CD4-positive, alpha-beta T cell (primary cell): ENCODE measurements around the gene JARID2. TPM values are rescaled to one million over a fixed set of nuclear protein-coding genes. Genes with fewer than 3 reads are reported as not detected.

ENCODE experiments used
- ATAC-seq: fragments of 200-7000 bp; cut with Tn5 transposase; one replicate; pipeline ENCODE4 v1.10.0; 2022; ENCODE audit warnings: mild to moderate bottlenecking; ENCODE audit not compliant: poor library complexity
- CTCF ChIA-PET: fragments of 350-600 bp; sonication (Branson Sonifier 250); formaldehyde crosslinking; loops from one replicate; lab custom pipeline; 2021; ENCODE audit warnings: antibody characterized with exemption, inconsistent platforms; lab: Charles Lee
- POLR2A ChIA-PET: fragments of 350-600 bp; sonication (Branson Sonifier 250); formaldehyde crosslinking; loops from one replicate; lab custom pipeline; 2021; ENCODE audit warnings: antibody characterized with exemption, inconsistent platforms; lab: Charles Lee
- DNase-seq, 14 experiments: peaks; one replicate each; pipeline ENCODE4 v3.0.0-alpha.2; 2013 to 2020; ENCODE audit warnings: mixed read lengths in 2 of 14
- H3K27ac ChIP-seq, 2 donors: one replicate each; pipeline versions ENCODE4 v1.5.1 to v1.7.0; 2013; ENCODE audit warnings: low read length in 2 of 2, low read depth in 1 of 2, mild to moderate bottlenecking in 1 of 2
- H3K27me3 ChIP-seq, 2 experiments: 1 replicate in 1 of 2; 2 replicates in 1 of 2; pipeline versions ENCODE4 v1.6.1 to v1.7.0; 2013; ENCODE audit warnings: low read length in 2 of 2, control low read depth in 1 of 2, mild to moderate bottlenecking in 1 of 2, moderate library complexity in 1 of 2; ENCODE audit not compliant: insufficient read depth in 2 of 2, control insufficient read depth in 1 of 2
- H3K36me3 ChIP-seq: one replicate; pipeline ENCODE4 v1.6.1; 2013; ENCODE audit warnings: low read length, control low read depth; ENCODE audit not compliant: insufficient read depth
- H3K4me1 ChIP-seq: one replicate; pipeline ENCODE4 v1.6.1; 2013; ENCODE audit warnings: low read length, control low read depth; ENCODE audit not compliant: insufficient read depth
- H3K4me3 ChIP-seq: one replicate; pipeline ENCODE4 v1.5.1; 2013; ENCODE audit warnings: mild to moderate bottlenecking, low read length, moderate library complexity
- H3K9me3 ChIP-seq, 2 experiments: 1 replicate in 1 of 2; 2 replicates in 1 of 2; pipeline versions ENCODE4 v1.6.1 to v1.7.0; 2013; ENCODE audit warnings: low read length in 2 of 2, mild to moderate bottlenecking in 2 of 2, control low read depth in 1 of 2, moderate library complexity in 1 of 2; ENCODE audit not compliant: control insufficient read depth in 1 of 2, insufficient read depth in 1 of 2
- H3K27ac Mint-ChIP-seq: one replicate; pipeline ENCODE4 v1.8.0; 2020; ENCODE audit warnings: mixed read lengths
- H3K27me3 Mint-ChIP-seq: one replicate; pipeline ENCODE4 v1.8.0; 2021; ENCODE audit warnings: mixed read lengths
- H3K36me3 Mint-ChIP-seq: one replicate; pipeline ENCODE4 v1.8.0; 2021; ENCODE audit warnings: low read depth, mixed read lengths
- H3K4me1 Mint-ChIP-seq: one replicate; pipeline ENCODE4 v1.8.0; 2021; ENCODE audit warnings: low read depth, mixed read lengths
- H3K4me3 Mint-ChIP-seq: one replicate; pipeline ENCODE4 v1.8.0; 2020; ENCODE audit warnings: mild to moderate bottlenecking, mixed read lengths
- H3K9me3 Mint-ChIP-seq: one replicate; pipeline ENCODE4 v1.8.0; 2020; ENCODE audit warnings: mixed read lengths
- intact Hi-C, 2 experiments: fragments of 100-400 bp; cut with DNase I in 1 of 2; cut with micrococcal nuclease in 1 of 2; formaldehyde crosslinking; loops; one replicate each; pipeline versions ENCODE4 v1.15.1 to v1.9.0; 2023 to 2025; cut with DNase I, micrococcal nuclease
- total RNA-seq, 174 experiments: library from RNA in 2 of 174; stranded (reverse) in 2 of 174; gene quantifications; one replicate each; pipeline ENCODE4 v1.2.3 and lab custom pipeline; 2021 to 2026
- TF ChIP-seq, protein P1 (sequence below): fragments of 200-600 bp; IDR thresholded peaks from one replicate; pipeline ENCODE4 v1.8.0; 2022; ENCODE audit warnings: antibody characterized with exemption, mild to moderate bottlenecking

JARID2 gene
- total RNA-seq, 2 experiments from 2014 or later: 32.0 to 33.0 TPM

GRCh38 chr6:15290067-15290680 is 44.3 kb downstream of the JARID2 start:
- H3K27me3 ChIP-seq: no peaks in the 10 kb centered on the region
- H3K27ac Mint-ChIP-seq: peak overlapping the region; percentile 8
- H3K27me3 Mint-ChIP-seq: no peaks in the 10 kb centered on the region
- H3K9me3 Mint-ChIP-seq: no peaks in the 10 kb centered on the region
- POLR2A ChIA-PET: no interaction called here
- peaks cover 27% of the 10 kb centered on the region for H3K36me3 Mint-ChIP-seq
- H3K4me1 Mint-ChIP-seq: peaks cover 77% of the 10 kb centered on the region
- H3K4me3 ChIP-seq: no peak overlapping the region
- intact Hi-C loops: loop anchor here in 1 of 2 experiments (5.0 kb wide), 2 partner anchors 42 to 43 kb away; partner anchors contain the start of gene JARID2
- TF ChIP-seq, protein P1, sequence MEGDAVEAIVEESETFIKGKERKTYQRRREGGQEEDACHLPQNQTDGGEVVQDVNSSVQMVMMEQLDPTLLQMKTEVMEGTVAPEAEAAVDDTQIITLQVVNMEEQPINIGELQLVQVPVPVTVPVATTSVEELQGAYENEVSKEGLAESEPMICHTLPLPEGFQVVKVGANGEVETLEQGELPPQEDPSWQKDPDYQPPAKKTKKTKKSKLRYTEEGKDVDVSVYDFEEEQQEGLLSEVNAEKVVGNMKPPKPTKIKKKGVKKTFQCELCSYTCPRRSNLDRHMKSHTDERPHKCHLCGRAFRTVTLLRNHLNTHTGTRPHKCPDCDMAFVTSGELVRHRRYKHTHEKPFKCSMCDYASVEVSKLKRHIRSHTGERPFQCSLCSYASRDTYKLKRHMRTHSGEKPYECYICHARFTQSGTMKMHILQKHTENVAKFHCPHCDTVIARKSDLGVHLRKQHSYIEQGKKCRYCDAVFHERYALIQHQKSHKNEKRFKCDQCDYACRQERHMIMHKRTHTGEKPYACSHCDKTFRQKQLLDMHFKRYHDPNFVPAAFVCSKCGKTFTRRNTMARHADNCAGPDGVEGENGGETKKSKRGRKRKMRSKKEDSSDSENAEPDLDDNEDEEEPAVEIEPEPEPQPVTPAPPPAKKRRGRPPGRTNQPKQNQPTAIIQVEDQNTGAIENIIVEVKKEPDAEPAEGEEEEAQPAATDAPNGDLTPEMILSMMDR: no peak
- CTCF ChIA-PET: no interaction called here
- no peak overlapping the region for H3K4me3 Mint-ChIP-seq
- DNase-seq: no peak
- no peaks in the 10 kb centered on the region for H3K9me3 ChIP-seq
- no peak for ATAC-seq
- H3K27ac ChIP-seq: no peak overlapping the region
- peaks cover 26% of the 10 kb centered on the region for H3K4me1 ChIP-seq
- peaks cover 2% of the 10 kb centered on the region for H3K36me3 ChIP-seq

- Mint-ChIP-seq H3K4me1 (peaks cover 75% of the 10 kb centered on the region), H3K36me3 (peaks cover 23% of the 10 kb centered on the region), H3K4me3 (no peak overlapping the region), H3K9me3 (no peaks in the 10 kb centered on the region), H3K27ac (no peak overlapping the region), H3K27me3 (no peaks in the 10 kb centered on the region)
- peaks cover 2% of the 10 kb centered on the region for H3K36me3 ChIP-seq
- intact Hi-C loops: loop anchor here in 1 of 2 experiments (5.0 kb wide), 2 partner anchors 41 to 44 kb away; partner anchors contain the start of gene JARID2
- ChIA-PET CTCF (no interaction called here), POLR2A (interaction anchor here (0.7 kb wide), 1 partner anchor 88 kb away, joined by 3 read pairs; no protein-coding TSS in a partner anchor)
- no peaks in the 10 kb centered on the region for H3K9me3 ChIP-seq
- H3K4me1 ChIP-seq: peaks cover 30% of the 10 kb centered on the region
- no peak overlapping the region for H3K27ac ChIP-seq
- ATAC-seq (no peak), DNase-seq (no peak)
- TF ChIP-seq, protein P1: no peak
- H3K27me3 ChIP-seq: no peaks in the 10 kb centered on the region
- no peak overlapping the region for H3K4me3 ChIP-seq
These were observed 45.3 kb downstream of the JARID2 start for GRCh38 chr6:15290962-15291704.

GRCh38 chr6:15292721-15293302 is 46.9 kb downstream of the JARID2 start:
- Histone ChIP-seq H3K9me3 (no peaks in the 10 kb centered on the region), H3K4me3 (no peak overlapping the region), H3K27me3 (no peaks in the 10 kb centered on the region), H3K4me1 (peaks cover 41% of the 10 kb centered on the region), H3K36me3 (peaks cover 2% of the 10 kb centered on the region), H3K27ac (no peak overlapping the region)
- Mint-ChIP-seq H3K27ac (no peak overlapping the region), H3K36me3 (peaks cover 23% of the 10 kb centered on the region), H3K4me1 (peaks cover 84% of the 10 kb centered on the region), H3K4me3 (no peak overlapping the region), H3K9me3 (no peaks in the 10 kb centered on the region), H3K27me3 (no peaks in the 10 kb centered on the region)
- DNase-seq (no peak), ATAC-seq (no peak)
- POLR2A ChIA-PET: interaction anchor here (1.5 kb wide), 1 partner anchor 44 kb away, joined by 3 read pairs; no protein-coding TSS in a partner anchor
- TF ChIP-seq, protein P1: no peak
- CTCF ChIA-PET: no interaction called here
- intact Hi-C loops: loop anchor here in 1 of 2 experiments (5.0 kb wide), 2 partner anchors 39 to 46 kb away; partner anchors contain the start of gene JARID2
